Activated T-cell treated with anti-CD3 and anti-CD28 coated beads for 1 hour (primary cell): ENCODE data around the gene TYW1B.
"Not testable (repeated sequence)": the region's sequence is repeated elsewhere in the genome, so short reads cannot be mapped to it uniquely, and the experiment has no call there.

Experiments used
- DNase-seq: peaks from one replicate; pipeline ENCODE4 v3.0.0-alpha.2; 2020; ENCODE audit warnings: low read depth

TYW1B gene

DNA sequence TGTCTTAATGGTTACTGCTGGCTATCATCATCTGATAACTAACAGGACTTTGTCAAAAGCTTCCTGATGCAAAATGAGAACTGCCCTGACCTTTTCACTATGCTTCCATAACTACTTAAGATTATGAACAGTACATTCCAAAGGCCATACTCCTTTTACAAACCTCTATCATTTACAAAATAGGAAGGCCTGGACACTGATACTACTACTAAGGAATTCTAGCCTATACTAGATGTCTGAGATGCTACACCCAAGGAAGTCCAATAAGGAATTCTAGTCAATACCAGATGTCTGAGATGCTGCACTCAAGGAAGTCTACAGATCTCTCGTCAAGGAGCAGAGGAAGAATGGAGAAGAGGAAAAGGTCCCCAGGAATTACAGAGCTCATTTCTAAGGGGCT lies 130.9 kb downstream of the TYW1B start:
- not testable (repeated sequence) for DNase-seq

DNA sequence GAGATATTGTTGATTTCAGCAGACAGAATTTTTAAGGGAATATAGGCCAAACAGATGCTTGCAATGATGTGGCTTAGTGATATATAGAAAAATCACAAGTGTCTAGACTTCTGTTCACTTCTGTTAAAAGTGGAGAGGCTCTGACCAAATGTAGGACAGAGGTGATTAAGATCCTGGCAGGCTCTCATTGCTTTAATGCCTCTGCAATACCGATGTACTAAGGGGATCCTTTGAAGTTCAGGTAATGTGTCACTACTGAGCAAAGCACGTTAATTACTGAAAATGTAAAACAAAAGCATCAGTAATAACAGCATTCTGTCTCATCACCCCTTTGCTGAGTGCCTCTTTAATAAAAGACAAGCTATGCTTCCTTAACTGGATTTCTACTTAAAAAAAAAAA lies 131.4 kb downstream of the TYW1B start:
- DNase-seq: not testable (repeated sequence)

DNA sequence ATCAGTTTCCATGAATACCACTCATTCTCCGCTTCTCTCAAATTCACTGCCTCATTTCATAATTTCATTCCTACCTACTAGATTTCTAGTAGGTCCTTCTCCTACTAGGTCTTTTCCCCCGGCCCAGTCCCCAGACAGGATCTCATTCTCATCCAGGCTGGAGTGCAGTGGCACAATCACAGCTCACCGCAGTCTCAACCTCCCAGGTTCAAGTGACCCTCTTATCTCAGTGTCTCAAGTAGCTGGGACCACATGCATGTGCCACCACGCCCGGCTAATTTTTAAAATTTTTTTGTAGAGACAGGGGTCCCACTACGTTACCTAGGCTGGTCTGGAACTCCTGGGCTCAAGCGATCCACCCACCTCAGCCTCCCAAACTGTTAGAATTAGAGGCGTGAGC lies 132.5 kb downstream of the TYW1B start:
- DNase-seq: not testable (repeated sequence)

DNA sequence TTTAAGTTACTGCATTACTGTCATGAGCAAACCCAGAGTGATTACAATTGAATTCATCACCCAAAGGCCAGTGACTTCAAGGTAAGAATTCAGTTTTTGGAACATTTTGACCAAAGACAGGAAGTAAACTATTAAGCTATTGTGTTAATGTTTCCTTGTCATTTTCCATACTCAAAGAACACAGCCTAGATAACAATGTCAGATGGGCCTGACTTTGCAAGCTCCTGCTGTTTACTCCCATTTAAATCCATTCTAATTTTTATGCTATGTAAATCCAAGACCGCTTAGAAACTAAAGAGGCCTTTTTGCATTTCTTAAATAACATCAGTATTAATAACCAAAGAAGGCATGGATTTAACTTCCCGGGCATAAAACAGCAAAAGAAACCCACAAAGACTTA lies 136.6 kb downstream of the TYW1B start:
- DNase-seq: not testable (repeated sequence)

DNA sequence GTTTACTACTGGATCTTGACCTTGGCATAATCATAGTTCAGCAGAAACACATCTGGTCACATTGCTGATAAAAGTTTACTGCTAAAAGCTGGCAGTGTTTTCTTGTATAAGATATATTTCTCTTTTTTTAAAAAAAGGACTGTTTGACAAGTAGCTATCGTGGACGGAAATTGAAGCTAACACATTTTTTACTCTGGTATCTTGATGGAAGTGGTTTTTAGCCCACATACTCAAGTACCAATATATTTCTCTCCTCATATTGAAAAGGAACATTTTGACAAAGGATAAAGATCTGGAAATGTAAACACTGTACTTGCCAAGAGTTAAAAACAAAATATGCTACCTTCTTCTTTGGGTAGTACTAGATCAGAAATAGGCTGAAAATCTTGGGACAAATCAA lies 137.8 kb downstream of the TYW1B start:
- DNase-seq: not testable (repeated sequence)

DNA sequence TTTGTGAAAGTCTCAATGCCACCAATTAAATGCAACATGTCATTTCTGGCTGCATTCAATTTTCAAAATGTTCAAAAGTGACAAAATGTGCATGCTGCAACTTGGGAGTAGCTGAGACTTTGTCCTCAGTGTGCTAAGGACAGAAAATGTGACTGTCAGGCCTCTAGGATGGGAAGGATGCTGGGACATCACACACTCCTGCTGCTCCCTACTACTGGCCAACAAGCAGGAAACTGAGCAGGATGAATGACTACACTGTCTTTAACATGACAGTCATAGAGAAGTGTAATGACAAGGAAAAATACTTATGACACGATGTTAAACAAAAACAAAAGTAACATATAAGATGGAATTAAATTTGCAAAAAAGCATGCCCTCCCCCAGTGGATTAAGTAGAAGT lies 138.7 kb downstream of the TYW1B start:
- not testable (repeated sequence) for DNase-seq

DNA sequence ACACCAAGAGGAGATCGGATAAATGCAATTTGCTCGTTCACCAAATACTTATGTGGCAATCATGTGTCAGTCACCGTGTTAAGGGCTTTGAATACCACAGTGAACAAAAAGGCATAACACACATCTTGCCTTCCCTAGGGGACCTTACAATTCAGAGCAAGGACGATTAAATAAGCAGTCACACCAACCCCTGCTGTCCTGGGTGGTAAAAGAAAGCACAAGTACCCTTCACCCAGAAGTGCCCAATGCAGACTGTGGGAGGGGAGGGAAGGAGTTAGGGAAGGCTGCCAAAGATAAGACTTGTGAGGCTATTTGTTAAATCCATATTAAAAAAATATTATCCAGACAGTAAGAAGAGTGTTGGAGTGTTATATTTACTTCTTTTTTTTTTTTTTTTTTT lies 146.8 kb downstream of the TYW1B start:
- not testable (repeated sequence) for DNase-seq

DNA sequence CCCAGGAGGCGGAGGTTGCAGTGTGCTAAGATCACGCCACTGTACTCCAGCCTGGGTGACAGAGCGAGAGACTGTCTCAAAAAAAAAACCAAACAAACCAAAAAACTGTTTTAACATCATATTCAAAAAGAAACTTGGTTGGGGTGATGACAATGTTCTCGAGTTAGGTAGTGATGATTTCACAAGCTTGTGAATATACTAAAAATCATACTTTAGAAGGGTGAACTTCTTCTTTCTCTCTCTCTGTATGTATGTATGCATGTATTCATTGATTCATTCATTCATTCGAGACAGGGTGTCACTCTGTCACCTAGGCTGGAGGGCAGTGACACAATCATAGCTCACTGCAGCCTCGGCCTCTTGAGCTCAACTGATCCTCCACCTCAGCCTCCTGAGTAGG lies 151.1 kb downstream of the TYW1B start:
- not testable (repeated sequence) for DNase-seq

DNA sequence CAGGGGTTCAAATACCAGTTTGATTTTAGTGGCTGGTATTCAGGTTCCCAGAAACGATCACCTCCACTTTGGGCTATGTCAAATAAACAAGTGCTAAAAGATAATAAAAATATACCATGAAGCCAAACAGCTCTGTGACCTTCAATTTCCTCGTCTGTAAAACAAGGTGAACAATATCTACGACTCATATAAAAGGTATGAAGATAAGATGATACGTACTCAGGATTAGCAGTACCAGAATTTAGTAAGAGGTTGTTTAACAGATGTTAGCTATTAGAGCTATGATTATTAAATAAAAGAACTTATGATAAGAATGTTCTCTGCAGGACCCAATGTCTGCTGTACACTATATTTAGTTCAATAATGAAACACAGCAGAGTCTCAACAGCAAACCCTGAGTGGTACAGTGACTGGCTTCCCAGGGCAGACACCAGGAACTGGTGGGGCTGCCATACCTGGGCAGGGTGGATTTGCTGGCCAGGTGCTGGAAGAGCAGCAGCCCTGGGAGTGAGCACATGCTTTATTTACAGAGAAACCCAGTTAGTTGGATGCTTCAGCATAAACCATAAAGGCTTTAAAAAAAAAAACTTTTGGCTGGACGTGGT lies 151.8 kb downstream of the TYW1B start:
- not testable (repeated sequence) for DNase-seq

DNA sequence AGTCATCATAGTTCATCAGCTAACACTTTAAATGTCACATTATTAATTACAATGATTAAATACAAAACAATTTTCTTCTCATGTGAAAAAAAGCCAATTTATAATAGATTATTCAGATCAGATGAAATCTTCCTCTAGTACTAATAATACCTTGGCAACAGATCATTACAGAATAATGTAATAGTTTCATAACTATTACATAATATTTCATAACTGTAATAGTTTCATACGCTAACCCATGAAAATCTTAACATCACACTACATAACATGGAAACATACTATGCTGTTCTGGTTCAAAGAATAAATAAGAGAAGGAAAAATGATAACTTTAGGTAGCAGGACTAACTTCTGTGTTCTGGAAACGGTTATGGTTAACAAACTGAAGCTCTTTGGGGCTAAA lies 152.3 kb downstream of the TYW1B start:
- DNase-seq: not testable (repeated sequence)

DNA sequence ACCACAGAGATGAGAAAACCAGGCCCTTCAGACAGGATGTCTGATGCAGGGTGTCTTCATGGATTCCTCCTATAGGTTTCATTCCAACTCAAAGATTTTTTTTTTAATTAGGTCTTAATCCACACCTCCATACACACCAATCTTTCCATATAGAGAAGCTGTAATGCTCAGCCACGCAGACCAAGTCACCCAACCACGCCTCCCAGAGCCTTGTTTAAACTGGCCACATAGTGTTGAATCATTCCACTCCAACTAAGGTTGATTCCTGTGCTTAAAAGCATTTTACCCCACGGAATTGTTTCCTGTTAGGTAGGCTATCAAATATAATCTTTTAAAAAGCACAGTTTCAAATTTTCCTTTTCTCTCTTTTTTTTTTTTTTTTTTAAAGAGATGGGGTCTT lies 153.6 kb downstream of the TYW1B start:
- DNase-seq: no peak

DNA sequence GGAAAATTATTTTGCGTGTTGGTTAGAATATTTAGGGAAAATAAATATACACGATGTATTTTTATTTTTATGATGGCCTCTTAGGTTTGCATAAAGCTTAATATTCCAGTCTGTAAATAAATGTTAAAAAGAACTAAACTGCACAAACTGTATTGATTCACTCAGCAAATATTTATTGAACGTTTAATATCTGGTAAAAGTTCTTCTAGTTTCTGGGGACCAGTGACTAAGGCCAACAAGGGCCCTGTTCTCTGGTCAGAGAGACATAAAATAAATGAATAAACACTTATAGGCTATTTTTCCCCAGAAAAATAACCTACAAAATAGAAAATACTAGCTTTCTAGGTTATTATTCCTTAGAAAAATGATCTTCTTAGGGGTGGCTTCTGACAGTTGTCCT lies 157.2 kb downstream of the TYW1B start:
- DNase-seq: not testable (repeated sequence)

DNA sequence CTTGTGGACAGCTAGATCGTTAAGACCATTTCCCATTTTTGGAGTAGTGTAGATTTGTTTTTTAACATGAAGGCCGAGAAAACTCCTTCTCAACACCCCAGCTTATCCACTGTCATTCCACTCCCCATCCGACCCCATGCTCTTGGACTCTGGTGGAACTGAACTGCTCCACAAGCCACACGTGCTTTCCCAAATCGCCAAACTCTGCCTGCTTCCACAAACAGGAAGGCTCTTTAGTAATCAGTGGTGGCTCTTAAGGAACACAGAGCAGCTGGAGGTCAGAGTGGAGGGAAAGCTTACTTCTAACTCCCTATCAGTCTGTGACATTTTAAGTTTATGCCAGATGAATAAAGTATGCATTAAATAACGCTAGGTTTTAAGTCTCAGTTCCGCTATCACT lies 159.6 kb downstream of the TYW1B start:
- not testable (repeated sequence) for DNase-seq

DNA sequence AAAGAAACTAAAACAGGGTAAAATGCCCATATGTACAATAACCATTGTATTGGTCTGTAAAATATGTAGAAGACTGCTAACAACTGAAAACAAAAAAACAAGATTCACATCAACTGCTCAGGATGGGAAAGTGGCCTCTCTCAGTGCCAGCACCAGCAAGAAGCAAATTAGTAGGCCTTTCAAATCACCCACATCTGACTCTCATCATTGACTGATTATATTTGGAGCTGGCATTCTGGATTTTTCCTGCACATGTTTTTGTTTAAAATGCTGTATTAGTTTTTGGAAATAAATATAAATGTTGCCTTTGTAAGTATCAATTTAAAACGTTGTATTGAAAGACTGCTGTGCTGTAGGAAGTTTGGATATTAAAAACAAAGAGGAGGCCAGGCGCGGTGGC lies 161.0 kb downstream of the TYW1B start:
- not testable (repeated sequence) for DNase-seq

DNA sequence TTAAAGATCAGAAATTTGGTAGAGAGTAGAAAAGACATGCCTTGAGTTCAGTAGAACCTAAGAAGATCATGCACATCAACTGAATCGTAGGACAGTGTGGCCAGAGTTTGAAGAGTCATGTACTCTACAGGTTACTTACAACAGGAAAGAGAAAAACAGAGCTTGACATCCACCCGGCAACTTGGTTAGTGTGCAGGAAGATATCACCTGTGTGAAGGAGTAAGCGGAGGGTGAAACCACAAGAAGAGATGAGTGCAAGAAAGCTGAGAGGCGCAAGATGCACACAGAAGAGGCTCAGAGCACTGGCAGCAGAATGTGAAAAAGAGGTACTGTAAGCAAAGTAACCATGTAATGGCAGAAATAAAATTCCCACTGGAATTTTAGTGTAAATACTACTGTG lies 179.4 kb downstream of the TYW1B start:
- DNase-seq: not testable (repeated sequence)

DNA sequence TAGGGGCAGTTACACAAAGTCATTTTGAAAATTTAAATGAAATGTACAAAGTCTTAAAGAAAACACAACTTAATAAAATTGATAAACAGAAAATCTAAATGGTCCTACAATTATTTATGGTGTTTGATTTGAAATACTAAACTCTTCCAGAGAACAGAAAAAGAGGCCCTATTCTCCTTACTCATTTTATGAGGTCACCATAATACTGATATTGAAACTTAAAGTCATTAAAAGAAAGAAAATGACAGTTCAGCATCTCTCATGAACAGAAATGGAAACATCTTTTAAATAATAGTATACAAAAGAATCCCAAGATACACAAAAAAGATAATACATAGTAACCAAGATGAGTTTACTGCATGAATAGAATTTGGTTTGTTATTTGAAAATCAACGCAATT lies 184.3 kb downstream of the TYW1B start:
- not testable (repeated sequence) for DNase-seq

DNA sequence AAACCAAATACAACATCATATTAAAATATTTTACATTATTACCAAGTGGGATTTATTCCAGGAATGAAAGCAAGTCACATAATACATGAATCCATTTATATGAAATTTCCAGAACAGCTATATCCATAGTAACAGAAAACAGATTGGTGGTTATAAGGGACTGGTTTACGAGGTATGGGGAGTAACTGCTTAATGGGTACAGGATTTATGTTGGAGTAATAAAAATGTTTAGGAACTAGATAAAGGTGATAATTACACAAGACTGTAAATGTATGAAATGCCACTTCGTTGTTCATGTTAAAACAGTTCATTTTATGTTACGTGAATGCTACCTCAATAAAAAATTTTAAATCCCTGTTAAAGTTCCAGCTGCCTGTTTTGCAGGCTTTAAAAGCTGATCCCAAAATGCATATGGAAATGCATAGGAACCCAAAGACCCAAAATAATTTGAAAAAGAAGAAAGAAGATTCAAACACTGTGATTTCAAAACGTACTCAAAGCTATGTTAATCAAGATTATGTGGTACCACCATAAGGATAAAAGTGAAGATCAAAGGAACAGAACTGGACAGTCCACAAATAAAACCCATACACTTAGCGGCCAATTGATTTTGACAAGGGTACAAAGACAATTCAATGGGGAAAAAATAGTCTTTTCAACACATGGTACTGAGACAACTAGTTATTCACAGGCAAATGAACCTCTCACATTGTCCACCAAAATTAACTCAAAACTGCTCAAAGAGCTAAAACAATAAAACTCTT lies 186.3 kb downstream of the TYW1B start:
- DNase-seq: not testable (repeated sequence)

DNA sequence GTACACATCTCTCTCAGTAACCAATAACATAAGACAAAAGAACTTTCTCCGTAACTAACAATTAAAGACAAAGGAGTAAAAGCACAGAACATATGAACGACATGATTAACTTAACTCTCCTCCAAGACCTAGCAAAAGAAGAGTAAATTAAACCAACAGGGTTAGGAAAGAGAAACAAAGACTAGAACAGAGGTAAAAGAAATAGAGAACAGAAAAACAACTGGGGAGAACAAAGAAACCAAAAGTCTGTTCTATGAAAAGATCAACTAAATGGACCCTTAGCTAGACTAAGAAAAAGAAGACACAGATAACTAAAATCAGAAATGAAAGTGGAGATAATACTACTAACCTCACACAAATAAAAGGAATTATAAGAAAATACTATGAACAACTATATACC lies 187.3 kb downstream of the TYW1B start:
- DNase-seq: not testable (repeated sequence)

DNA sequence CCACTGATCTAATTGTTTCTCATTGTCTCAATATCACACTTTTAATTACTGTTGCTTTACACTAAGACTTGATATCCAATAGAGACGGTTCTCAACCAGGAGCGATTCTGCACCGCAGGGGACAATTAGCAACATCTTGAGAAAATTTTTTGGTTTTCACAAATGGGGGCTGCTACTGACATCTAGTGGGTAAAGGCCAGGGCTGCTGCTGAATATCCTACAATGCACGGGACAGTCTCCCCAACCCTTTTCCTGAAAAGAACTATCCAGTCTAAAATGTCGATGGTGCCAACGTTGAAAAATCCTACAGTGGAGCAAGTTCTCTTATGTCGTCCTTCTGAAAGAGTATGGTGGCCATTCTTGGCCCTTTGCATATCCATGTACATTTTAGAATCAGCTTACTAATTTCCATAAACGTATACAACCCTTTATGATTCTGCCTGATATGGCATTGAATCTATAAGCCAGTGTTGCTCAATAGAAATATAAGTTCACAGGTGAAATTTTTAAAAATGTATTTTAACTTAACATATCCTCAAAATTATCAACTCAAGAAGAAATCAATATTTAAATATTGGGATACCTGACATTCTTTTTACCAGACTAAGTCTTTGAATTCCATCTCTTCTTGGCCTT lies 192.6 kb downstream of the TYW1B start:
- DNase-seq: not testable (repeated sequence)

DNA sequence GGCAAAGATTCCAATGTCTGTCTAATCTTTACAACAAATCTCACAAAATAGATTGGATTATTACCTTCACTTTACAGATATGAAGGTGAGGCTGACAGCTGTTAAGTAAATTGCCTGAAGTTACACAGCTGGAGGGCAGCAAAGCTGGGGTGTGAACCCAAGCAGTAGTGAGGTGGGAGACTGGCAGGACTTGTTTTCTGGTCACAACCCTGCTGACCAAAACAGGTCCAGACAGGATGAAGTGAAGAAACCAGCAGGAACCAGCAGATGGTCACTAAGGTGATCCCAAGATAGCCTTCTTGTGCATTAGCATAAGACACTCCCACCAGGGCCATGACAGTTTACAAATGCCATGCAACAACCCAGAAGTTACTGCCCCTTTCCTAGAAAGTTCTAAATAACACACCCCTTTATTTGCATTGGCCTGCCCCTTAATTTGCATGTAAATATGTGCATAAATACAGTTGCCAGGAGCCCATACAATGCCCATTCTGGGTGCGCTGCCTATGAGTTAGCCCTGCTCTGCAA lies 195.2 kb downstream of the TYW1B start:
- not testable (repeated sequence) for DNase-seq

DNA sequence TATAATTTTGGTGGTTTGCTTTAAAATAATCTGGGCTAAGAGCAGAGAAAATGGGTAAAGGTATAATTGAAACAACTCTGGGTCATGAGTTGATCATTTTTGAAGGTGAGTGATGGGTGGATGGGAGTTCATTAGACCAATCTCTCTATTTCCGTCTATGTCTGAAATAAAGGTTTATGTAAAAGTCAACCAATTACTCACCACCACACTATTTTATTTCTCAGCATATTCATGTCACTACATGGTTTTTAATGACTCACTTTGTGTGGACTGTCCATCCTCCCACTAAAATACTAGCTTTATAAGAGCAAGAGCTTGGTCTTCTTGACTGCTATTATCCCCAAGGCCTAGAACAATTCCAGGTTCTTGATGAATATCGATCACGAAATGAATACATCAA lies 199.6 kb downstream of the TYW1B start:
- not testable (repeated sequence) for DNase-seq

DNA sequence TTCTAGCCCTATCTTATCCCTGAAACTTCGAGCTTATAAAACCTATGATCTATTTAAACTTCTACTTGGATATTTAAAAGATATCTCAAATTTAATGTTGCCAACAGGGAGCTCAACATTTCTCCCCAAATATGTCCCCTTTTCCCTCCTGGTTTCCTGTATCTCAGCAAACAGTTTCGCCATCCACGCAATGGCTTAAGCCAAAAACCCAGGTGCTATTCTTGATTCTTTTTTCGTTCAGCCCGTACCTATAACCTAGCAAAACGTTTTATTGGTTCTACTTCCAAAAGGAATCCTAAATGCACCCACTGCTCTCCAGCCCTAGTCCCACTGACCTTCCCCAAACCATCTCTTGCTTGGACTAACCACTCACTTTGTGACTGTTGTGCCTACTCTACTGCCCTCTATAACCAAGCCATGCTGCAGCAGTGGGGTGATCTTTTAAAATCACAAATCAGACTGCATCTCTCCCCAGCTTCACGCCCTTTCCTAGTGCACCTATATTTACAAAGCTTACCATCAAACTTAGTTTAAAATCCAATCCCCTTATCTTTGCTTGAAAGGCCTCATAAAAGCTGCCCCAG lies 201.5 kb downstream of the TYW1B start:
- DNase-seq: not testable (repeated sequence)
